ENCODE measurements around the gene GET4.

GET4 gene

GRCh38 chr7:876077-876971 is at the start of gene GET4:
GET4 (plus strand) TSS chr7:876554; CDS start chr7:876646, 92 bp downstream.
- peak; percentile 91 for DNase-seq (ENCODE audit: low spot score)

- no peak for DNase-seq (ENCODE audit: low spot score)
Measured at GRCh38 chr7:828793-829561, 47.4 kb upstream of the GET4 start.

GRCh38 chr7:830069-830468 is 46.3 kb upstream of the GET4 start:
- no peak for DNase-seq (ENCODE audit: low spot score)

- DNase-seq (ENCODE audit: low spot score), result no peak
Measured at GRCh38 chr7:831596-832166, 44.7 kb upstream of the GET4 start.

GRCh38 chr7:832167-832967 is 44.0 kb upstream of the GET4 start, which contains the start of gene SUN1:
SUN1 (plus strand) TSS chr7:832476; CDS start chr7:832525, 49 bp downstream.
- no peak for DNase-seq (ENCODE audit: low spot score)

GRCh38 chr7:832968-833424 is 43.4 kb upstream of the GET4 start:
- DNase-seq (ENCODE audit: low spot score), result no peak

- no peak for DNase-seq (ENCODE audit: low spot score)
Measured at GRCh38 chr7:833601-834258, 42.6 kb upstream of the GET4 start.

- DNase-seq (ENCODE audit: low spot score), result no peak
Measured at GRCh38 chr7:834277-834676, 42.1 kb upstream of the GET4 start.

- DNase-seq (ENCODE audit: low spot score), result no peak
Measured at GRCh38 chr7:835021-835420, 41.3 kb upstream of the GET4 start.

- peak; percentile 40 for DNase-seq (ENCODE audit: low spot score)
Measured at GRCh38 chr7:835485-836401, 40.6 kb upstream of the GET4 start.

GRCh38 chr7:836429-836828 is 39.9 kb upstream of the GET4 start:
- DNase-seq (ENCODE audit: low spot score), result peak; percentile 36

GRCh38 chr7:837001-837400 is 39.4 kb upstream of the GET4 start:
- DNase-seq (ENCODE audit: low spot score), result no peak

- DNase-seq (ENCODE audit: low spot score), result no peak
Measured at GRCh38 chr7:840001-840600, 36.3 kb upstream of the GET4 start.

GRCh38 chr7:841943-842342 is 34.4 kb upstream of the GET4 start:
- no peak for DNase-seq (ENCODE audit: low spot score)

- peak; percentile 49 for DNase-seq (ENCODE audit: low spot score)
Measured at GRCh38 chr7:842431-843031, 33.8 kb upstream of the GET4 start.

GRCh38 chr7:843230-843629 is 33.1 kb upstream of the GET4 start:
- no peak for DNase-seq (ENCODE audit: low spot score)

GRCh38 chr7:844043-844442 is 32.3 kb upstream of the GET4 start:
- no peak for DNase-seq (ENCODE audit: low spot score)

- DNase-seq (ENCODE audit: low spot score), result no peak
Measured at GRCh38 chr7:844514-844913, 31.8 kb upstream of the GET4 start.

GRCh38 chr7:845091-845490 is 31.3 kb upstream of the GET4 start:
- no peak for DNase-seq (ENCODE audit: low spot score)

Measured in pons (tissue), 1 donor.